ENCODE measurements around the gene NUP210L.

Gene NUP210L

GRCh38 chr1:153957744-153958110 lies 197.1 kb downstream of the NUP210L start:
- Mint-ChIP-seq H3K36me3 (ENCODE audit: low read depth) (peaks cover 83% of the 10 kb centered on the region), H3K4me3 (peak overlapping the region; percentile 94), H3K4me1 (ENCODE audit: low read depth) (peaks cover 82% of the 10 kb centered on the region), H3K9me3 (no peaks in the 10 kb centered on the region), H3K27ac (peak overlapping the region; percentile 94), H3K27me3 (no peaks in the 10 kb centered on the region)
- intact Hi-C loops (cut with micrococcal nuclease): loop anchor here (1.0 kb wide), 3 partner anchors 10 to 34 kb away; partner anchors contain the start of genes CREB3L4 and DENND4B

GRCh38 chr1:153956997-153957715 lies 197.7 kb downstream of the NUP210L start:
- H3K27me3 Mint-ChIP-seq: no peaks in the 10 kb centered on the region

GRCh38 chr1:153954826-153955225 lies 200.0 kb downstream of the NUP210L start:
- intact Hi-C loops (cut with micrococcal nuclease): no loop called here
- no peak overlapping the region for H3K4me3 Mint-ChIP-seq
- H3K27me3 Mint-ChIP-seq: no peaks in the 10 kb centered on the region
- peaks cover 81% of the 10 kb centered on the region for H3K4me1 Mint-ChIP-seq (ENCODE audit: low read depth)
- H3K36me3 Mint-ChIP-seq (ENCODE audit: low read depth): peaks cover 83% of the 10 kb centered on the region
- peak overlapping the region; percentile 20 for H3K27ac Mint-ChIP-seq
- no peaks in the 10 kb centered on the region for H3K9me3 Mint-ChIP-seq

More at GRCh38 chr1:153956997-153957715, 197.7 kb downstream of the NUP210L start:
- Mint-ChIP-seq H3K9me3 (no peaks in the 10 kb centered on the region), H3K36me3 (ENCODE audit: low read depth) (peaks cover 83% of the 10 kb centered on the region), H3K4me3 (peak overlapping the region; percentile 94), H3K4me1 (ENCODE audit: low read depth) (peaks cover 81% of the 10 kb centered on the region), H3K27ac (peak overlapping the region; percentile 94)
- intact Hi-C loops (cut with micrococcal nuclease): no loop called here

GRCh38 chr1:153953859-153954365 lies 201.0 kb downstream of the NUP210L start:
- intact Hi-C loops (cut with micrococcal nuclease): no loop called here
- H3K4me3 Mint-ChIP-seq: no peak overlapping the region
- no peaks in the 10 kb centered on the region for H3K9me3 Mint-ChIP-seq
- no peaks in the 10 kb centered on the region for H3K27me3 Mint-ChIP-seq
- peaks cover 83% of the 10 kb centered on the region for H3K36me3 Mint-ChIP-seq (ENCODE audit: low read depth)
- peaks cover 77% of the 10 kb centered on the region for H3K4me1 Mint-ChIP-seq (ENCODE audit: low read depth)
- peak overlapping the region; percentile 20 for H3K27ac Mint-ChIP-seq

- peaks cover 85% of the 10 kb centered on the region for H3K4me1 Mint-ChIP-seq (ENCODE audit: low read depth)
- no peaks in the 10 kb centered on the region for H3K9me3 Mint-ChIP-seq
- peaks cover 84% of the 10 kb centered on the region for H3K36me3 Mint-ChIP-seq (ENCODE audit: low read depth)
- H3K27ac Mint-ChIP-seq: no peak overlapping the region
- intact Hi-C loops (cut with micrococcal nuclease): no loop called here
- H3K27me3 Mint-ChIP-seq: no peaks in the 10 kb centered on the region
- H3K4me3 Mint-ChIP-seq: no peak overlapping the region
Measured at GRCh38 chr1:153951801-153952200, 203.1 kb downstream of the NUP210L start.

- peaks cover 81% of the 10 kb centered on the region for H3K4me1 Mint-ChIP-seq (ENCODE audit: low read depth)
- no peaks in the 10 kb centered on the region for H3K27me3 Mint-ChIP-seq
- H3K36me3 Mint-ChIP-seq (ENCODE audit: low read depth): peaks cover 86% of the 10 kb centered on the region
- intact Hi-C loops (cut with micrococcal nuclease): no loop called here
- H3K27ac Mint-ChIP-seq: peak overlapping the region; percentile 12
- H3K9me3 Mint-ChIP-seq: no peaks in the 10 kb centered on the region
- no peak overlapping the region for H3K4me3 Mint-ChIP-seq
Measured at GRCh38 chr1:153951183-153951582, 203.7 kb downstream of the NUP210L start.

- Mint-ChIP-seq H3K4me3 (peak within 1 kb of the TSS; percentile 90), H3K9me3 (no peaks in the 10 kb centered on the region), H3K27me3 (no peaks in the 10 kb centered on the region), H3K4me1 (ENCODE audit: low read depth) (peaks cover 83% of the 10 kb centered on the region), H3K36me3 (ENCODE audit: low read depth) (peaks cover 92% of the 10 kb centered on the region), H3K27ac (peak within 1 kb of the TSS; percentile 99)
- intact Hi-C loops (cut with micrococcal nuclease): loop anchor here (1.0 to 10.0 kb wide), 3 partner anchors 12 to 152 kb away; partner anchors contain the start of genes CRTC2 and SLC39A1
Measured at GRCh38 chr1:153946622-153947241, 208.1 kb downstream of the NUP210L start, which contains the start of gene DENND4B. Gene DENND4B, minus strand, starts transcription at chr1:153946718. Its CDS starts 2,344 bp downstream, at chr1:153944374.

GRCh38 chr1:153945795-153946621 lies 208.9 kb downstream of the NUP210L start:
- Mint-ChIP-seq H3K27ac (peak overlapping the region; percentile 99), H3K36me3 (ENCODE audit: low read depth) (peaks cover 92% of the 10 kb centered on the region)
- intact Hi-C loops (cut with micrococcal nuclease): loop anchor here (1.0 to 10.0 kb wide), 5 partner anchors 12 to 151 kb away; partner anchors contain the start of genes CRTC2, RAB13 and SLC39A1

GRCh38 chr1:153945131-153945794 lies 209.6 kb downstream of the NUP210L start:
- Mint-ChIP-seq H3K9me3 (no peaks in the 10 kb centered on the region), H3K27me3 (no peaks in the 10 kb centered on the region), H3K36me3 (ENCODE audit: low read depth) (peaks cover 92% of the 10 kb centered on the region), H3K4me1 (ENCODE audit: low read depth) (peaks cover 83% of the 10 kb centered on the region), H3K4me3 (peak overlapping the region; percentile 90), H3K27ac (peak overlapping the region; percentile 99)
- intact Hi-C loops (cut with micrococcal nuclease): loop anchor here (1.0 to 10.0 kb wide), 3 partner anchors 22 to 150 kb away; partner anchors contain the start of gene RAB13

More at GRCh38 chr1:153945795-153946621, 208.9 kb downstream of the NUP210L start:
- Mint-ChIP-seq H3K27me3 (no peaks in the 10 kb centered on the region), H3K9me3 (no peaks in the 10 kb centered on the region), H3K4me3 (peak overlapping the region; percentile 90), H3K4me1 (ENCODE audit: low read depth) (peaks cover 83% of the 10 kb centered on the region)

- H3K4me1 Mint-ChIP-seq (ENCODE audit: low read depth): peaks cover 84% of the 10 kb centered on the region
- intact Hi-C loops (cut with micrococcal nuclease): loop anchor here (1.0 to 10.0 kb wide), 3 partner anchors 21 to 150 kb away; partner anchors contain the start of gene RAB13
- H3K4me3 Mint-ChIP-seq: peak overlapping the region; percentile 90
- no peaks in the 10 kb centered on the region for H3K9me3 Mint-ChIP-seq
- H3K27ac Mint-ChIP-seq: peak overlapping the region; percentile 99
- H3K36me3 Mint-ChIP-seq (ENCODE audit: low read depth): peaks cover 92% of the 10 kb centered on the region
- no peaks in the 10 kb centered on the region for H3K27me3 Mint-ChIP-seq
Measured at GRCh38 chr1:153944827-153945117, 210.1 kb downstream of the NUP210L start.

- intact Hi-C loops (cut with micrococcal nuclease): loop anchor here (2.0 to 10.0 kb wide), 2 partner anchors 43 to 149 kb away; partner anchors contain the start of gene RAB13
- Mint-ChIP-seq H3K4me3 (peak overlapping the region; percentile 90), H3K36me3 (ENCODE audit: low read depth) (peaks cover 92% of the 10 kb centered on the region), H3K9me3 (no peaks in the 10 kb centered on the region), H3K4me1 (ENCODE audit: low read depth) (peaks cover 87% of the 10 kb centered on the region), H3K27me3 (no peaks in the 10 kb centered on the region), H3K27ac (peak overlapping the region; percentile 99)
Measured at GRCh38 chr1:153944005-153944826, 210.7 kb downstream of the NUP210L start.

- peak overlapping the region; percentile 99 for H3K27ac Mint-ChIP-seq
- peaks cover 92% of the 10 kb centered on the region for H3K36me3 Mint-ChIP-seq (ENCODE audit: low read depth)
- intact Hi-C loops (cut with micrococcal nuclease): loop anchor here (10.0 kb wide), 1 partner anchor 148 kb away; no protein-coding TSS in a partner anchor
- H3K27me3 Mint-ChIP-seq: no peaks in the 10 kb centered on the region
- H3K9me3 Mint-ChIP-seq: no peaks in the 10 kb centered on the region
- H3K4me3 Mint-ChIP-seq: peak overlapping the region; percentile 35
- peaks cover 81% of the 10 kb centered on the region for H3K4me1 Mint-ChIP-seq (ENCODE audit: low read depth)
Measured at GRCh38 chr1:153942766-153943549, 211.9 kb downstream of the NUP210L start.
